GM11168 (cell line): ENCODE measurements around the gene RRAGD.

Experiments used
- in situ Hi-C: fragments of 300-500 bp; cut with MboI; formaldehyde crosslinking; loops from one replicate; pipeline ENCODE4 v1.12.0; 2022; ENCODE audit warnings: low sequenced_read_pairs; ENCODE audit not compliant: unreplicated experiment

Gene RRAGD

GRCh38 chr6:89350281-89350966 lies 61.6 kb downstream of the RRAGD start:
- in situ Hi-C loops = no loop called here

GRCh38 chr6:89348372-89348771 lies 63.7 kb downstream of the RRAGD start:
- in situ Hi-C loops = no loop called here

- in situ Hi-C loops = no loop called here
These were observed 64.2 kb downstream of the RRAGD start for GRCh38 chr6:89347825-89348224.

- in situ Hi-C loops = no loop called here
These were observed 65.6 kb downstream of the RRAGD start for GRCh38 chr6:89346433-89346832.

GRCh38 chr6:89339565-89339964 lies 72.5 kb downstream of the RRAGD start:
- in situ Hi-C loops = no loop called here

GRCh38 chr6:89335164-89335563 lies 76.9 kb downstream of the RRAGD start:
- in situ Hi-C loops = no loop called here

- in situ Hi-C loops = no loop called here
These were observed 81.2 kb downstream of the RRAGD start for GRCh38 chr6:89330910-89331309.

GRCh38 chr6:89328976-89329375 lies 83.1 kb downstream of the RRAGD start:
- in situ Hi-C loops = loop anchor here (5.0 kb wide), 1 partner anchor 62 kb away; no protein-coding TSS in a partner anchor

GRCh38 chr6:89324304-89324703 lies 87.8 kb downstream of the RRAGD start:
- in situ Hi-C loops = no loop called here

- in situ Hi-C loops = no loop called here
These were observed 88.5 kb downstream of the RRAGD start for GRCh38 chr6:89323511-89323971.

- in situ Hi-C loops = no loop called here
These were observed 90.7 kb downstream of the RRAGD start for GRCh38 chr6:89321131-89321970.

GRCh38 chr6:89320012-89320559 lies 92.0 kb downstream of the RRAGD start:
- in situ Hi-C loops = no loop called here

- in situ Hi-C loops = no loop called here
These were observed 95.0 kb downstream of the RRAGD start for GRCh38 chr6:89317067-89317466.

- in situ Hi-C loops = no loop called here
These were observed 96.7 kb downstream of the RRAGD start, which contains the start of gene GABRR2 for GRCh38 chr6:89315249-89315885. Gene GABRR2 (minus strand): TSS chr6:89315299. CDS start chr6:89315165, 134 bp downstream.

- in situ Hi-C loops = no loop called here
These were observed 97.4 kb downstream of the RRAGD start for GRCh38 chr6:89314692-89315091.
